Thoracic aorta (tissue), 2 donors: ENCODE measurements around the gene NOTCH4. TPM values are rescaled to one million over a fixed set of nuclear protein-coding genes. Genes with fewer than 3 reads are reported as not detected.

Experiments used
- ATAC-seq: fragments of 150-250 bp; one replicate; pipeline ENCODE4 v1.8.0; 2017; ENCODE audit warnings: low read depth; ENCODE audit not compliant: insufficient number of reproducible peaks, low FRiP score
- DNase-seq: peaks from one replicate; pipeline ENCODE4 v3.0.0-alpha.2; 2020; ENCODE audit warnings: low spot score
- H3K27ac ChIP-seq, 2 donors: fragments of 200-600 bp; sonication (generic); 1 replicate in 1 of 2; 2 replicates in 1 of 2; pipeline ENCODE4 v1.5.1; 2016; ENCODE audit warnings: mild to moderate bottlenecking in 2 of 2, moderate library complexity in 2 of 2
- H3K27me3 ChIP-seq: fragments of 200-600 bp; sonication (generic); replicated peaks from 2 replicates; pipeline ENCODE4 v1.6.0; 2016; ENCODE audit warnings: mild to moderate bottlenecking; ENCODE audit not compliant: insufficient read depth
- H3K36me3 ChIP-seq: fragments of 200-600 bp; sonication (generic); one replicate; pipeline ENCODE4 v1.5.1; 2016
- H3K4me1 ChIP-seq, 2 donors: fragments of 200-600 bp; sonication (generic); 1 replicate in 1 of 2; 2 replicates in 1 of 2; pipeline versions ENCODE4 v1.5.1 to v1.6.0; 2016; ENCODE audit warnings: low read depth in 2 of 2, mild to moderate bottlenecking in 1 of 2; ENCODE audit not compliant: control insufficient read depth in 1 of 2
- H3K4me3 ChIP-seq: fragments of 200-600 bp; sonication (generic); 2 replicates; pipeline ENCODE4 v1.5.1; 2016; ENCODE audit warnings: mild to moderate bottlenecking
- H3K9me3 ChIP-seq: fragments of 200-600 bp; sonication (generic); 2 replicates; pipeline ENCODE4 v1.5.1; 2016
- total RNA-seq, 2 donors: library from RNA; depleted of rRNA; stranded (reverse); fragments of >200 nt; gene quantifications; one replicate each; pipeline versions ENCODE4 v1.1.0 to v1.2.3, GENCODE V29; 2016
- TF ChIP-seq, protein P1 (sequence below): fragments of 200-600 bp; sonication (generic); IDR thresholded peaks from one replicate; pipeline ENCODE4 v1.5.1; 2019; ENCODE audit warnings: antibody characterized with exemption

The NOTCH4 gene
- total RNA-seq, 2 donors from 2014 or later = 23.6 to 26.0 TPM

DNA sequence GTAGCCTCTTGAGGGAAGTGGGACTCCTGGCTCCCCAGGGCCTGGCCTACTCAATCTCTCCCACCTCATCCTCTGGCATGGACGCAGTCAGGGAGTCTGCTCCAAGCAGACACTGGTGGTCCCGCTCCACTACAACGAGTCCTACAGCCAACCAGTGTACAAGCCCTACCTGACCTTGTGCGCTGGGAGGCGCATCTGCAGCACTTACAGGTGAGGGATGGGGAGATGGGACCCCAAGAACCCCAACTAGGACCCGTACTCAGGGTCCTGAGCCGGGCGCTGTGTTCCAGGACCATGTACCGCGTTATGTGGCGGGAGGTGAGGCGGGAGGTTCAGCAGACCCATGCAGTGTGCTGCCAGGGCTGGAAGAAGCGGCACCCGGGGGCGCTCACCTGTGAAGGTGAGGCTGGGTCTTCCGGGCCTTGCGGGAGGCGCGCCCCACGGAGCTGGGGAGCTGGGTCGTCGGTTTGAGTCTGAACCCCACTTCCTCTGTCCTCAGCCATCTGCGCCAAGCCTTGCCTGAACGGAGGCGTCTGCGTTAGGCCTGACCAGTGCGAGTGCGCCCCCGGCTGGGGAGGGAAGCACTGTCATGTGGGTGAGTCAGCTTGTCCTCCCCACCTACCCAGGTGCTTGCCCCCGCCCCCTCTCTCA is 57.3 kb downstream of the NOTCH4 start:
- no peak overlapping the region for H3K27ac ChIP-seq
- ATAC-seq (no peak), DNase-seq (no peak)
- H3K4me3 ChIP-seq = no peak overlapping the region
- TF ChIP-seq, protein P1, sequence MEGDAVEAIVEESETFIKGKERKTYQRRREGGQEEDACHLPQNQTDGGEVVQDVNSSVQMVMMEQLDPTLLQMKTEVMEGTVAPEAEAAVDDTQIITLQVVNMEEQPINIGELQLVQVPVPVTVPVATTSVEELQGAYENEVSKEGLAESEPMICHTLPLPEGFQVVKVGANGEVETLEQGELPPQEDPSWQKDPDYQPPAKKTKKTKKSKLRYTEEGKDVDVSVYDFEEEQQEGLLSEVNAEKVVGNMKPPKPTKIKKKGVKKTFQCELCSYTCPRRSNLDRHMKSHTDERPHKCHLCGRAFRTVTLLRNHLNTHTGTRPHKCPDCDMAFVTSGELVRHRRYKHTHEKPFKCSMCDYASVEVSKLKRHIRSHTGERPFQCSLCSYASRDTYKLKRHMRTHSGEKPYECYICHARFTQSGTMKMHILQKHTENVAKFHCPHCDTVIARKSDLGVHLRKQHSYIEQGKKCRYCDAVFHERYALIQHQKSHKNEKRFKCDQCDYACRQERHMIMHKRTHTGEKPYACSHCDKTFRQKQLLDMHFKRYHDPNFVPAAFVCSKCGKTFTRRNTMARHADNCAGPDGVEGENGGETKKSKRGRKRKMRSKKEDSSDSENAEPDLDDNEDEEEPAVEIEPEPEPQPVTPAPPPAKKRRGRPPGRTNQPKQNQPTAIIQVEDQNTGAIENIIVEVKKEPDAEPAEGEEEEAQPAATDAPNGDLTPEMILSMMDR = no peak
- no peaks in the 10 kb centered on the region for H3K4me1 ChIP-seq
- no peaks in the 10 kb centered on the region for H3K9me3 ChIP-seq
- no peaks in the 10 kb centered on the region for H3K27me3 ChIP-seq
- peaks cover 28% of the 10 kb centered on the region for H3K36me3 ChIP-seq

DNA sequence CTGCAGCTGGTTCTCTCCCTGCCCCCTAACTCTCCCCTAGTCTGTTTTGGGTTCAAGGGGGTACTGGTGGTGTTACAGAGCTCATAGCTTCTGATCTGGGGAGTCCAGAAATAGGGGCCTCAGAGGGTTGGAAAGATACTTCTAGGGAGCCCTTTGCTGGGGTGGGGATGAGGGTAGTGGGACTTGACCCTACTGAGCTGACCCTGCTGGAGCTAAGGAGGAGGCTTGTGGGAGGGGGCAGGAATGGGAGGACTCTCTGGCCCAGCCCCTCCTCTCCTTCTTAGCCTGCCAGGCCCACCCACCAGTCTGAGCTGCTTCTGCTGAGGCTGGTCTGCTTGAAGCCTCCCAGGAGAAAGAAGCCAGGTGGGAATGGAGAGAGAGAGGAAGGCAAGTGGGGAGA is 59.6 kb downstream of the NOTCH4 start, which contains the start of gene EGFL8:
Gene EGFL8 (plus strand): TSS at position 301 of the 400 bp plus-strand sequence. CDS start 1,571 bp downstream, outside the sequence.
- no peak within 1 kb of the TSS for H3K4me3 ChIP-seq
- DNase-seq = no peak
- H3K27me3 ChIP-seq = no peaks in the 10 kb centered on the region
- H3K27ac ChIP-seq = no peak within 1 kb of the TSS
- H3K36me3 ChIP-seq = peaks cover 19% of the 10 kb centered on the region
- no peak for ATAC-seq
- no peaks in the 10 kb centered on the region for H3K9me3 ChIP-seq
- TF ChIP-seq, protein P1 = no peak
- no peaks in the 10 kb centered on the region for H3K4me1 ChIP-seq

DNA sequence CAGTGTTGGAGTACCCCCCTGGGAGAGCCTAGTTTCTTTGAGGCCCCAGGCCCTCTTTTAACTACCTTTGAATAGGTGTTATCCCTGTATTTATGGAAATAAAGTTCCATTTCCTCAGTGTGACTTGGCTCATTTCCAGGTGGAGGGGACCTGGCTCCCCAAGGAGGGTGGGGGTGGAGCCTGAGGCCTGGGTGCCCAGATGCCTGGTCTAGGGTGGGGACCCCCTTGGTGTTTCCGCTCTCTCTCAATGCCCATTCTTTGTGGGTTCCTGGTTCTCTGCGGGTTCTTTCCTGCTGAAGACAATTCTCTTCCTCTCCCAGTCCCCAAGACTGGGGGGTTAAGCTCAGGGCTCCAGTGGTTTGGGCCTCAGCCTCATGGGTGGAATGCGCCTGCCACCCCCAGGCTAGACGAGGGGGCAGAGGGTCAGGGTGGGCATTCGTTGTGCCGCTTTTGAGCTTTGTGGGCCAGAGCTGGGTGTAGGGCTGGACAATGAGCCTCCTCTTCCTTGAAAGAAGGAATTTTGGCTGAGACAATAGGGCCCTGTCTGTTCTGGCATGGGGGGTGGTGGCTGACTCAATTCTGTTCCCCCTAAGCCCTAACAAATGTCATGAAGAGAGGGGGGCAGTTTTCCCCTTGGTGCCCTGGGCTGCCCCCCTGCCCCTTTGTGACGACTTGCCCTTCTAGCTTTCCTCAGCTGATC is 60.2 kb downstream of the NOTCH4 start:
- Histone ChIP-seq H3K27ac (no peak overlapping the region), H3K4me1 (no peaks in the 10 kb centered on the region), H3K36me3 (peaks cover 16% of the 10 kb centered on the region), H3K27me3 (no peaks in the 10 kb centered on the region), H3K4me3 (no peak overlapping the region), H3K9me3 (no peaks in the 10 kb centered on the region)
- ATAC-seq = no peak
- TF ChIP-seq, protein P1 = no peak
- no peak for DNase-seq

DNA sequence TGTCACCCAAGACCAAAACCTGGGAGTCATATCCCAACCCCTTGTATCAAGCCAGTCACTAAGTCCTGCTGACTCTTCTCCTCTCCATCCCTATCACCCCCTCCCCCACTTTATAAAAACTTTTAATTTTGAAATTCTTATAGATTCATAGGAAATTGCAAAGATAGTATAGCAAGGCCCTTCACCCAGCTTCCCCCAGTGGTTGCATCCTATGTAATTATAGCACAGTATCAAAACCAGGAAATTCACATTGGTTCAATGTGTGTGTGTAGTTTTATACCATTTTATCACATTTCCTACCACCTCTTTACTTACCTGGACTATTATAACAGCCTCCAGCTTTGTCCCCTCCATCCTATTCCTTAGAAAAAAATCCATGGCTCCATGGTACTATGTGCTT is 65.8 kb downstream of the NOTCH4 start:
- Histone ChIP-seq H3K36me3 (peaks cover 11% of the 10 kb centered on the region), H3K27me3 (no peaks in the 10 kb centered on the region), H3K27ac (no peak overlapping the region), H3K9me3 (no peaks in the 10 kb centered on the region), H3K4me1 (peaks cover 4 to 19% of the 10 kb centered on the region in 2 donors), H3K4me3 (no peak overlapping the region)
- TF ChIP-seq, protein P1 = no peak
- ATAC-seq (no peak), DNase-seq (no peak)

DNA sequence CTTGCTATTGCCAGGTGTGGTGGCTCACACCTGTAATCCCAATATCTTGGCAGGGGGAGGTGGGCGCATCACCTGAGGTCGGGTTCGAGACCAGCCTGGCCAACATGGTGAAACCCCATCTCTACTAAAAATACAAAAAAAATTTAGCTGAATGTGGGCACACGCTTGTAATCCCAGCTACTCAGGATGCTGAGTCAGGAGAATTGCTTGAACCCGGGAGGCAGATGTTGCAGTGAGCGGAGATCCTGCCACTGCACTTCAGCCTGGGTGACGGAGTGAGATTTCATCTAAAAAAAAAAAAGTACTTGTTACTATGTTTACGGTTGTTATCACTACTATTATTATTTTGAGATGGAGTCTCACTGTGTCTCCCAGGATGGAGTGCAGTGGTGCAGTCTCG is 67.0 kb downstream of the NOTCH4 start:
- Histone ChIP-seq H3K27ac (no peak overlapping the region), H3K36me3 (peaks cover 11% of the 10 kb centered on the region), H3K4me1 (peaks cover 11 to 30% of the 10 kb centered on the region in 2 donors), H3K4me3 (no peak overlapping the region), H3K27me3 (no peaks in the 10 kb centered on the region), H3K9me3 (no peaks in the 10 kb centered on the region)
- TF ChIP-seq, protein P1 = no peak
- no peak for ATAC-seq
- no peak for DNase-seq
